GM19328 (cell line): Measurements from ENCODE around the gene CAMTA1.
"Not testable (repeated sequence)": the region's sequence is repeated elsewhere in the genome, so short reads cannot be mapped to it uniquely, and the experiment has no call there.

Experiments used
- ATAC-seq: cut with Tn5 transposase; IDR thresholded peaks from one replicate; pipeline ENCODE4 v1.9.1; 2021; ENCODE audit warnings: mild to moderate bottlenecking, moderate library complexity; ENCODE audit not compliant: unreplicated experiment

The CAMTA1 gene

DNA sequence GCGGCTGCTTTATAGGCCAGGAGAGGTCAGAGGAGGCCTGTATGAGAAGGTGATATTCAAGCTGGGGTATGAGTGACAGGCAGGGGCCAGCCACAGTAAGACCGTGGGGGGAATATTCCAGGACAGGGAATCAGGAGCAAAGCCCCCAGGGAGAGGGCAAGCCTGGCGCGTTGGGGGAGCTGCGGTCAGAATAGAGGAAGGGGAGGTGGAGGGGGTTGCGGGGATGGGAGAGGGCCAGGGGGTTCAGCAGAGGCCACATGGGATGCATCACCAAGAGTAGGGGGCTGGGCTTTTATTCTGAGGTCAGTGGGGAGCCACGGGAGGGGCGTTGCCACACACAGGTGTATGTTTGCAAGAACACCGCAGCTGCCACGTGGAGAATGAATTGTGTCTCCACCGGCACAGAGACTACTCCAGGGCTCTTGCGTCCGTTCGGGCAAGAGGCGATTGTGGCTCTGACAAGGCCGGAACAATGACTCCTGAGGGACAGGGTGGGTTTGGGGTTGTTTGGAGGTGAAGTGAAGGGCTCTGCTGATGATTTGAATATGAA lies 901.1 kb downstream of the CAMTA1 start:
- ATAC-seq, result no peak

DNA sequence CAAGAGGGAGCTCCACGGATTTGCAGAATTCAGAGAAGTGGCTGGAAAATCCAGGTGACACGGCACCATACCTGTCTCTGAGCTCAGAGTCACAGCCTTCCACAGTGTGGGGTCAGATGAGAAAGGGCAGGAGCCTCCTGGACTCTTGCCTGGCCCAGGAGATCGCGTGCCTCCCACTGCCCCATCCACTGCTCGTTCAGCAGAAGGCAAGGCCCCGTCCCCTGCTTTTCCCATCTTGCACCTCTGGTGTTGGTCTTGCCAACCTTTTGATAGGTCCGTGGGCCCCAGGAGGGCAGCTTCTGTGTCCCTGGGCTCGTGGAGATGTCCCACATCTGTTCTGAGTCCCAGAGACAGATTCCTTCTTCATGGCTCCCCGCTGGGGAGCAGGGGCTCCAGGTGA lies 902.2 kb downstream of the CAMTA1 start:
- ATAC-seq, result no peak

DNA sequence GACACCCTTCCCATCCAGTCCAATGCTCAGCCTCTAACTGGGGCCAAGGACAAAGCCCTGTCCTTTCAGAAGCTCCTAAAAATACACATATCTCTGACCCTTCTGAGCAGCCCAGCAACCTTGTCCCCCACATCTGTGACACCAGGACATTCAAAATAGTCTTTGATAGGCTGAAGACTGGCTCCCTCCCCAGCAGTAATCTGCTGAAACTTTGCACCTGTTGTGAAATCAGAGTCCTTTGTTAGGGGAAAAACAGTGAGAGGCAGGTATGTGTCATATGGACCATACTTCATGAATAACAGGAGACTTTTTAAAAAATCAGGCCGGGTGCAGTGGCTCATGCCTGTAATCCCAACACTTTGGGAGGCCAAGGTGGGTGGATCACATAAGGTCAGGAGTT lies 903.4 kb downstream of the CAMTA1 start:
- no peak for ATAC-seq

DNA sequence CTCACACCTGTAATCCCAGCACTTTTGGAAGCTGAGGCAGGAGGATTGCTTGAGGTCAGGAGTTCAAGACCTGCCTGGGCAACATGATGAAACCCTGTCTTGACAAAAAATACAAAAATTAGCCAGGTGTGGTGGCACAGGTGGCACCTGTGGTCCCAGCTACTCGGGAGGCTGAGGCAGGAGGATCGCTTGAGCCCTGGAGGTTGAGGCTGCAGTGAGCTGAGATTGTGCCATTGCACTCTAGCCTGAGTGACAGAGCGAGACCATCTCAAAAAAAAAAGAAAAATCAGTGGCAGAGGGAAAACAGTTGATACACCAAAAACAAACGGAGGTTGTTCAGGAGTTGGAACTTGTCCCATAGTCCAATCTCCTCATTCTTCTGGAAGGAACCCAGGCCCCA lies 904.1 kb downstream of the CAMTA1 start:
- ATAC-seq, result not testable (repeated sequence)

DNA sequence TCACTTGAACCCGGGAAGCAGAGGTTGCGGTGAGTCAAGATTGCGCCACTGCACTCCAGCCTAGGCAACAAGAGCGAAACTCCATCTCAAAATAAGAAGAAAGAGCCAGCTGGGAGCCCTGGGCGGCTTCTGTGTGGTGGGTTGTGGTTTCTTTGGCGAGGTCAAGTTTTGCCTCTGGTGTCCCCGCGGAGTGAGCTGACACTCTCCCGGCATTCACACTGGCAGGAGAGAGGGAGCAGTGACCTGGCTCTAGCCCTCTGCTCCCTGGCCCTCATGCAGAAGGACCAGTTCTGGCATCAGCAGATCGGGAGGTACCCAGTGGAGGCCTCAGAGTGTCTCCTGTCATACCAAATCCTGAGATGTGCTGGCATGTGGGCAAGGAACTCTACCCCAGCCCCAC lies 904.8 kb downstream of the CAMTA1 start:
- ATAC-seq, result no peak

DNA sequence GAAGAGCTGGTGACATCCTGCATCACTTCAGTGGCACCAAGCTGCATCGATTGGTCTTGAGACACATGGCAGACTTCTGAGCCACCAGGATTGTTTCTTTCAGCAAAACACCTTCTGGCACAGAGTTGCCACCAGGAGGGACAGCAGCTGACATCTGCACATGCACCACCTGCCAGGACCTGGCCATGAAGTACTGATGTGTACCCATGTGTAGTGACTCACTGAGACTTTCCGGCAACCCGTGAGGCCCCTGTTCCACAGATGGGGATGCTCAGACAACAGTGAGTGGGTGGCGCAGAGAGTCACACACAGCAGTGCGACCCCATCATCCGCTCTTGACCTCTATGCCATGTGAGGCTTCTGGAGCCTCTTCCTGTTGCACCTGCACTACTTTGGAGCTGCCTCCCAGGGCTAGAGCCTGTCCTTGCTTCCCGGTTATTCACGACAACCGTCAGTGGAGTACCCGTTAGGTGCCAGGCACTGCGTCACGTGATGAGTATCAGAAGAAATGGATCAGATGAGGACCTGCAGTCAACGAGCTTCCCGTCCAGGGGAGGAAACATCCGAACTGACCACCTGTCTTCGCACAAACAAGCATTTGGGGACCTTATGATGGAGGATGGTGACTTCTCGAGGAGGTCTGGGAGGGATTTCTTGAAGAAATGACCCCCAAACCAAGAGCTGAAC lies 905.4 kb downstream of the CAMTA1 start:
- ATAC-seq, result no peak

DNA sequence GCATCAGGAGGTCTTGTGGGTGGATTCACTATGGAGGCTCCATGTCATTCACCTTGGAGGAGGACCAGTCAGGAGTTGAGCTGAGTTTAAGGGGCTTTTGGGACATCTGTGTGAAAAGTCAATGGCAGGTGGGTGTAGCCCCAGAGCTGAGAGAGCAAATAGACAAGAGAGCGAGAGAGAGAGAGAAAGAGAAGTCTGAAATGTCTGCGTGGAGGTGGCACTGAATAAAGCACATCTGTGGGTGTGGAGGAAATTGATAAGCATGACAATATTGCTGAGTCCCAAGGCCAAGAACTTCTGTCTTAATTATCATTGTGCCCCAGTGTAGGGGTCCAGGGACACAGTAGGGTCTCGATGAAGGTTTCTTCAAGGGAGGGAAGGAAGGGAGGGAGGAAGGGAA lies 906.3 kb downstream of the CAMTA1 start:
- ATAC-seq, result no peak

DNA sequence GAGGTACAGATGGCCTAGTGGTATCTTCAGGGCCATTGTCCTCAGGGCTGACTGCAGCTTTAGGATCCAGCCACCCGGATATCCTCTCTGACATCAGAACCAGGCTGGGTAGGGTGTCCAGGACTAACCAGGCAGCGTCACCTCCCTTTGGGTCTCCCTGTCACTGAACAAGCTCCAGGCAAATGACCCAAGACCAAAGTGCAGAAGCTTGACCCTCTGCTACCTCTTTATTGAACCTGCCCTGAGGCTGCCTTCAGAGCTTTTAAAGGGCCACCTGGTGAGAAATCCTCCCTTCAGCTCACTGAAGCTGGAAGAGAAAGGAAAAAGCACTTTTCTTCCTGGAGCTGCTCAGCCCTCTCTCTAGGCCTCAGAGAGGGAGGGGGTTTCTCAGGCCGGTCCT lies 906.8 kb downstream of the CAMTA1 start:
- ATAC-seq, result no peak

DNA sequence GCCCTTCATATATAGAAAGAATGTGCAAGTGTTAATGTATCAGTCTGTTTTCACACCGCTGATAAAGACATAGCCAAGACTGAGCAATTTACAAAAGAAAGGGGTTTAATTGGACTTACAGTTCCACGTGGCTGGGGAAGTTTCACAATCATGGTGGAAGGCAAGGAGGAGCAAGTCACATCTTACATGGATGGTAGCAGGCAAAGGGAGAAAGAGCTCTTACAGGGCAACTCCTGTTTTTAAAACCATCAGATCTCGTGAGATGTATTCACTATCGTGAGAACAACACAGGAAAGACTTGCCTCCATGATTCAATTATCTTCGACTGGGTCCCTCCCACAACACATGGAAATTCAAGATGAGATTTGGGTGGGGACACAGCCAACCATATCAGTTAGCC lies 907.8 kb downstream of the CAMTA1 start:
- ATAC-seq, result not testable (repeated sequence)

DNA sequence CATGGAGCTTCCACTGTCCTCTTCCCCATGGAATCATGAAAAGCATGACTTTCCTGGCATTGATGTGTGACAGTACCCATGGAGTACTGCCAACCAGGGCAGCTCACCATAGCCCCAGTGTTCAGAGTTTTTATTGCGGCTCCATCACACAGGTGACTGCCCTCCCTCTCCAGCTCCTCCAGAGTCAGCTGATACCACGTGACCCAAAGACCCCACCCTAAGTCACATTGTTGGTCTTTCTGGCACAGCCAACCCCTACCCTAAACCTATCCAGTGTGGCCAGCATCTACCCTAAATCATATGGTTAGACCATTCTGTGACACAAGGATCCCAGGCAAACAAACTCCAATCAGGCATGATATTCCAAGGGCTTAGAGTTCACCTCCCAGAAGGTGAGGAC lies 908.4 kb downstream of the CAMTA1 start:
- no peak for ATAC-seq

DNA sequence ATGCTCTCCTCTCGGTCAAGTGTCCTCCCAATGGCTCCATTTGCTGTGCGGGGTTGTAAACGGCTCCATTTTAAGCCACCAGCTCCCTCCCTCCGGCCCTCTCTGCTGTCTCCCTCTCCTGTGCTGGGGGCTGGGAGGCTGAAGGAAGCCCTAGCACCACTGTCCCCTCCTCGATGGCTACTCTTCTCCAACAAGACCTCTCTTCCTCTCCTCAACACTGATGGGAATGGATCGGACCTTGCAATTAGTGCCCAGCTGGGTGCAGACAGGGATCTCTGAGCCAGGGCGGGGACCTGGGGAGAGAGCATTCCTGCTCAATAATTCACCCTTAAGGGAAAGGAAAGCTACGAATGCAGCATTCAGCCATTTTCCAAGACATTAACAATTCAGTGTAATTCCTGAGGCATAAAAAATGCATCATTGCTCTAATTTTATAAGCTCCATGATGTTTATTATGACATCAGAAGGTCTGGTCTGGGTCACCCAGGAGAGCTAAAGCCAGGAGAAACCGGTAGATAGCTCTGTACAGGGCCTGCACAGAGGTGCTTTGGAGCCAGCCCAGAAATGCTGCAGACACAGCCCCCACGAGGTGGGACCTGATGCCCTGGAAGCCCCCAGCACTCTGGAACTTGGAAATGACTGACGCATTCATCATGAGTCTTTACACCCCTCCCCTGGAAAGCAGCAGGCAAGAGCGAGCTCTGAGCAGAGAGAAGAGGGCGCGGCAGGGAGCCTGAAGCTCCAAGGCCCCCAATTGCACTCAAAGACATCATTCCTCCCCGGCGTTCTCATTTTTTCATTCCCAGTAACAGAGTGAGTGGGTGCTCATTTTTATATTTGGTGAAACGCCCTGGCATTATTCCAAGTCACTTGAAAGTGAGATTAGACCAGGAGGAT lies 909.6 kb downstream of the CAMTA1 start:
- no peak for ATAC-seq

DNA sequence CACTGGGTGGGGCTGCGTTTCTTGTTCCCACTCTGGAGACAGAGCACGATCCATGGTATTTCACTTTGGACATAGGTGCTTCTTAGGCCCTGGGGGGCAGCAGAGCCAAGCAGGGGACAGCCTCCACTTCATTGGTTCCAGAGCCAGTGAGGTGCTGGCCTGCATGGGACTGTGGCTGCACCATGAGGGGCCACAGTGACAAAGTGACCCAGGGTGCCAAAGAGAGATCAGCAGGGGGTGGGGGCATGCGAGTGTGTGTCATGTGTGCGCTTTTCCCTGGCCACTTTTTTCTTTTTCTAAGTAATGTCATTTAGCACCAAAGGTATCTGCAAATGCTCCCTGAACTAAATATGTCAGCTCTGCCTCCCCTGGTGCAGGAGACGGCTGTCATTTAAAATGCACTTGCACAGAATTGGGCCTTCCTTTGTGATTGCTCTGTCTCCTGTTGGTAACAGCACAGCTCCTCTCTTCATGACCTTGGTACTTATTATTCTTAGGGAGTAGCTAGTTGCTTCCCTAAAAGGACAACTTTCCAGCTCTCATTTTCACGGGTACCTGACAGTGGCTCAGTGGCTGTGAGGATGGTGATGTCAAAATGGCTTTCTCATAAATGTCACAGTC lies 910.4 kb downstream of the CAMTA1 start:
- ATAC-seq, result no peak

DNA sequence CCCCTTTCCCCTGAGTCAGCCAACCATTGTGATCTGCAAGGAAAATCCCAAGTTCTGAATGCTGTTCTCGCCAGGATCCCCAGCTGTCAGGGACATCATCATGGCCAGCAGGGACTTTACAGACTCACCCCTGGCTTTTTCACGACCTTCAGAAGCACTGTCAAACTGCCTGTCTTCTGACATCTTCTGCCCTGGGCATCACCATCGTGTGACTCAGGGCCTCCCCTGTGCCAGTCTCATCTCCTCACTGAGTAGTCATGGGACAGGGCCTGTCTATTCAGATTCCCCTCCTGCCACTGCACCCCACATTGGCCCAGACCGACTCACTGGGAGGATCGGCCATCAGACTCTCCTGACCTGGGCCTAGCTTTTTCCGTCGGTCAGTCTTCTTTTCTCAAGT lies 913.4 kb downstream of the CAMTA1 start:
- ATAC-seq, result no peak

DNA sequence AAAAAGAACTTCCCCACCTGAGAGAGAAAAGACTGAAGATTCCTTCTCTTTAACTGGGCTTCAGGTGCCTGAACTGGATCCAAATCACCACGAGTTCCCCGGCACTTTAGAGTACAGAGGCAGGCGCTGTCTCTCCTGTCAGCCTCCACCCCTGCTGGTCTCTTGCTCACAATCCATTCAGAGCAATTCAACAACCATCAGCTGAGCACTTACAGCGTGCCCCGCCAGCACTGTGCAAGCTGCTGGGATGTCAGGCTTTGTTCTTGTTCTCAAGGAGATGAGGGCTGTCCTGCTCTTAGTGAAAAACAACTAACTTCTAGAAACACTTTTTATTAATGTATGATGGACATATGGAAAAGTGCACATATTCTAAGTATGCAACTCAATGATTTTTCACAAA lies 917.1 kb downstream of the CAMTA1 start:
- ATAC-seq, result no peak

DNA sequence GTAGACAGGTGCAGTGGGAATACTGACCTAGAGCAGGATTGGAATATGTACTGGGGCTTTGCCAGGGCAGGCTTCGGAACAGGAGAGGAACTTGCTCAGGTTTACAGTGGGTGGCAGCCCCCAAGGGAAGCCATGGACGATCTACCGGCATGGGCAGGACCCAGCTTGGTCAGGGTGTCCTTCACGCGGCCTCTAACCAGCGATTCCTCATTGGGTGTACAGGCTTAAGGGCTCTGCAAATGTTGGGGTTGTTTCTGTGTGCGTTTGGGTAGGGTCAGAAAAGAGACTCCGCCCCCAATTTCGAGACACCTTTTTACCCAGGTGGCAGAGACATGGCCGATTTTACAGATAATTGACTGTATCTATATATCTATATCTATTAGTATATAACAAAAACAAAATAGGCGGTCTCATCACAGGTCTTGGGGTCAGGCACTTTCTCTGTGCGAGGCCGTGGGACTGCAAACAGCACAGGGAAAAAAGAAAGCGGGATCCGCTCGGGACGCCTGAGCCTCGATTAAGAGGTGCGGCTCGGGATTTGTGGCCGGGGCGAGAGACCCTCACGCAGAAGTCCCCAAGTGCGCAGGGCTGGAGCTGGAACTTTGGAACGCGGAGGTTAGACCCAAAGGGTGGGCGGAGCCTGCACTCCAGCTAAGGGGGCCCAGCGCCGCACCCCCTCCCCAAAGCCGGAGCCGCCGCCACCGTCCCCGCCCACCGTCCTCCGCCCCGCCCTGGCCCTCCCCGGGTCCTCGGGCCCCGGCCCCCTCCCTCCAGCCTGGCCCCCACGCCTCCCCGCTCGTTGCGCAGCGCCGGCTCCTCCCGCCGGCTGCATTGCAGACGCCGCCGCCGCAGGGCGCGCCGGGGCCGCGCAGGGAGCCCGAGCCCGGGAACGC lies 918.3 kb downstream of the CAMTA1 start:
- ATAC-seq, result no peak

DNA sequence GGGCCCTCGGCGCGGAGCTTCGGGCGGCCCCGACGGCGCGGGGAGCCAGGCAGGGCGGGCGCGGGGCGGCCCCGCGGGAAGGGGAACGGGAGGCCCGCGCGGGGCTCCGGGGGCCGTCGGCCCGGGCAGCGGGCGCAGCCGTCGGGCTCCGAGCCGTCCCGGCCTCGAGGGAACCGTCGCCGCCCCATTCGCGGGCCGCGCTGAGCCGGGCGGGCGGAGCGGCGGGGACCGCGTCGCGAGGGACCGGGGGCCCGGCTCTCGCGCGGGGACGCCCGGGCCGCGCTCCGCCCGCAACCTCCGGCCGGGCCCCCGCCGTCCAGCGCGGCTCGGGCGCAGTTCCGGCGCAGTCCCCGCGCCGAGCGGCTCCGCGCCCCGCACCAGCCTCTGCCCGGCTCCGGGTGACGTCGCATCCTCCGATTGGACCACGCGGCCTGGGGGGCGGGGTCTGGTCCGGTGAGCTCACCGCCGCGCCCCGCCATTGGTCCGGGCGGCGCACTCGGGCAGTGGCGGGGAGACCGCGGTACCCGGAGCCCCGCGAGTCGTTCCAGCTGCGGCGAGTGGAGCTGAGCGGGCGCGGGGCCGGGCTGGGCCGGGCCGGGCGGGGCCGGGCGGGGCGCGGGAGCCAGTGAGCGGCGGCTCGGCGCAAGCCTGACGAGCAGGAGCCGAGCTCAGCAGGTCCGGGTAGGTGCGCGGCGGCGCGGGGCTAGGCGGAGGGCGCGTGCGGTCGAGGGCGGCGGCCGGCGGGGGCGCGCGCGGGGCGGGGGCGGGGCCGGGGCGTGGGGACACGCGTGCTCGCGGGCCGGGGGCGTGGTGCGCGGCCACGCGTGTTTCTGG lies 919.2 kb downstream of the CAMTA1 start:
- ATAC-seq, result peak; percentile 94

DNA sequence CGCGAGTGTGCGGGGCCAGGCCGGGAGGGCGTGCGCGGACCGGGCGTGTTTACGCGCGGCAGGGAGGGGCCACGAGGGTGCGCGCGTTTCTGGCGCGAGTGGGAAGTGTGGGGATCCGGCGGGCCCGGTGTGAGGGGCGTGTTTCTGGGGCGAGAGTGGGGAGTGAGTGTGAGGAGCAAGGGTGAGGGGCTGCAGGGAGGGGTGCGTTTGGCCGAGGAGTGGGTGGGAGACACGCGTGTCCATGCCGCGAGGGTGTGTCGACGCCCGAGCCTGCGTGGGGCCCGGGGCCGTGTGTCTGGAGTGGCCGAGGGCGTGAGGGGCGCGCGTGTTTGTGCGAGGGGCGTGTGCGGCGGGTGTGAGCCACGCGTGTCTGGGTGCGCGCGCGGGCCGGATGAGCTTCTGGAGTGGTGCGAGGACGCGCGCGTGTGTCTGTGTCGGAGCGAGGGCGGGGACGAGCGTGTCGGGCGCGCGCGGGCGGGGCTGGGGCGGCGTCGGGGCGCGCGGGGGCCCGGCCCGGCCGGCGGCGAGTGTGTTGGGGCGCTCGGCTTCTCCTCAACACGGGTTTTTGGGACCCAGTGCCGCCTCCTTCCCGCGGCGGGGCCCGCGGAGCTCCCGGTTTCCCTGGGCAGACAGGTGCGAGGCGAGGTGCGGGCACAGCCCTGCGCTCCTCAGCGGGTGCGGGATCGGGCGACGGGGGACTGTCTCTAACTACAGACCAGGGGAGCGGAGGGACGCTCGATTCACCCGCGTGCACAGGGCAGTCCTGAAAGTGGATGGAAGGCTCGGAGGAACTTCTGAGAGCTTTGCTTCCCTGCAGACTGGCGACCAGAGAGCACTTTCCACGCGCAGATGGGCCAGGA lies 920.0 kb downstream of the CAMTA1 start:
- no peak for ATAC-seq

DNA sequence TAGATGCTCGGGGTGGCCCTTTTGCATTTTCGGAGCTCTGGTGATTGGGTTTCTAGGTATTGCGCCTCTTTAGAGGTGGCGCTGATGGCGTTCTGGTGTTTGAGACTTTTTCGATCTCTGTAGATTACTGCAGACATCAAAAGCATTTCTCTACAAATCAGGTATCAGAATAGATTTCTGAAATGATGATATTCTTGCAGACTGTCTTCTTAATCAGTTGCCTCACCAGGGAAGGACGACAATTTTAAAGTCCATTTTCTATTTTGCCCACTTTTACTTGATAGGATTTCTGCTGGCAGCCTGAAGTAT lies 920.6 kb downstream of the CAMTA1 start:
- ATAC-seq, result no peak

DNA sequence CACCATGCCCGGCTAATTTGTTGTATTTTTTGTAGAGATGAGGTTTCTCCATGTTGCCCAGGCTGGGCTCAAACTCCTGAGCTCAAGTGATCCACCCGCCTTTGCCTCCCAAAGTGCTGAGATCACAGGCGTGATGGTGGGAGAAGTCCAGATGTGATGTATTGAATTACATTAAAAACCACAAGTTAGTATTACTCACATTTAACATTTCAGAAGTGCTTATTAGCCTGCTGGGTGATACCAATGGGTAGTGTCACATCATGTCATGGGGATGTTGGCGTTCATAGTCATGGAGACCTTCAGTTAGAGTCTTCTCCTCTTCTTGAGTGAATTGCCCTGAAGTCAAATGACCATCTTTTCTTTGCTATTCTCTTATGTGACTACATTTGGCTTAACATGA lies 922.3 kb downstream of the CAMTA1 start:
- no peak for ATAC-seq
